ENCODE data around the gene FOXO3B.
"Not testable (repeated sequence)": the region's sequence is repeated elsewhere in the genome, so short reads cannot be mapped to it uniquely, and the experiment has no call there.

The FOXO3B gene

DNA sequence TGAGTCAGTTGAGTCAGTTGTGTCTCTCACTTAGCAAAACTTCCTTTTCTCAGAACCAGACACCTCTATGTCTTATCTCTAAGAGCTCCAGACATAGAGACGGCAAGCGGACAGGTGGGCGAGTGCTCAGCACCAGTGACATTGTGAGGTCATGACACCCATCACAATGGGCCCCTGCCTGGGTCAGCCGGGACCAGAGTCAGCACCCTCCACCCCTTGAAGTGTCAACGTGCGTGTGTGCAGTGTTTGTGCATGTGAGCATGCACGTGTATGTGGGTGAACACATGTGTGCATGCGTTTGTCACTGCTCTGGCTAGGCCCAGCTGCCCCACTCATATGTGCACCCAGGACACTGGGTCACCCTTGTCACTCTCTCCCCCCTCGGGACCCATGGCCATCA, 37.8 kb downstream of the FOXO3B start, which contains the start of gene TBC1D28:
TSS of gene TBC1D28 (minus strand) at position 101 of the 400 bp plus-strand sequence. CDS start 3,039 bp downstream, outside the sequence.
- DNase-seq, result not testable (repeated sequence)

DNA sequence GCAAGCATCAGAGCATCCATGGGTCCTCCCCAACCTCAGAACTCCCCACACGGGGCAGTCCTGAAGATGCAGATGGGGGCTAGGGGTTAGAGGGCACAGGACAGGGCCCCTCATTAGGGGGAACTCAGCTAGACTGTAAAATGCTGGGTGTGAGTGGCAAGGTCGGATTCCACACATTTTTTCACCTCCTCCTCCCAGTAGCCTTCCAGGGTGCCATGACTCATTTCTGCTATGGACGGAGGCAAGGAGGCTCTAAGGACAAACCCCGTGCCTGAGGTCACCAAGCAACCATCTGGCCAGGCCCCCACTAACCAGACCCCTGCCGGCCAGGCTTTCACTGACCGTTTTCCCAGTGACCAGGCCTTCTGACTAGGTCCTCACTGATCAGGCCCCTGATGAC, 39.0 kb downstream of the FOXO3B start:
- not testable (repeated sequence) for DNase-seq

GRCh38 chr17:18638357-18638756, 43.8 kb downstream of the FOXO3B start:
- not testable (repeated sequence) for DNase-seq

- DNase-seq, result not testable (repeated sequence)
These were observed 45.9 kb downstream of the FOXO3B start for GRCh38 chr17:18636237-18636636.

- not testable (repeated sequence) for DNase-seq
These were observed 46.3 kb downstream of the FOXO3B start for GRCh38 chr17:18635773-18636172.

DNA sequence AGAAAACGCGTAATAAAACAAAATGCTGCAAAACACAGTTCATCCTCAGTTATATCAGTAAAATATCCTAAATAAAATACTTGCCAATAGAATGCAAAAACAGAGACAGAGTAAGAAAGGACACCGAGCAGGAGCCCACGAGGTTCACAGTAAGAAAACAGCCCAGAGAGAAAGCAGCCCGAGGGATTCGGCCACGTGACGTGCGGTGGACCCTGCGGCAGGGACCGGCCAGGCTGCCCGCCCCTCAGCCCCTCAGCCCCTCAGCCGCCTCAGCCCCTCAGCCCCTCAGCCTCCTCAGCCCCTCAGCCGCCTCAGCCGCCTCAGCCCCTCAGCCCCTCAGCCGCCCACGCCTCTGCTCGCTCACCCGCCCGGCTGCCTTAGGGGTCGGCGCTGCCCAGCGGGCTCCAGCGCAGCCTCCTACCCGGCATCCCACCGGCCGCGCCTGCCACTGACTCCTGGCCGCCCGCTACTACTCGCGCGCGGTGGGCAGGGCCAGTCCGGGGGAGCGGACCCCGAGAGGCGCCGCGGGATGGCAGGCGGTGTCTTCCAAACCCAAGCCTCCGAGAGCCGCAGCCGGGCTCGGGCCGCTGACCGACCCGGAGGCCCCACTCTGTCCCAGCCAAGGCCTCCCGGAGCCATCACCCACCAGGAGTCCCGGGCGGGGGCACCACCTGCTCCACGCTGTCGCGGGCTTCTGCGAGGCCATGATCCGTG, 47.4 kb downstream of the FOXO3B start:
- DNase-seq, result not testable (repeated sequence)

All from SHP77 (cell line).